ENCODE measurements around the gene MBNL2.

DNA sequence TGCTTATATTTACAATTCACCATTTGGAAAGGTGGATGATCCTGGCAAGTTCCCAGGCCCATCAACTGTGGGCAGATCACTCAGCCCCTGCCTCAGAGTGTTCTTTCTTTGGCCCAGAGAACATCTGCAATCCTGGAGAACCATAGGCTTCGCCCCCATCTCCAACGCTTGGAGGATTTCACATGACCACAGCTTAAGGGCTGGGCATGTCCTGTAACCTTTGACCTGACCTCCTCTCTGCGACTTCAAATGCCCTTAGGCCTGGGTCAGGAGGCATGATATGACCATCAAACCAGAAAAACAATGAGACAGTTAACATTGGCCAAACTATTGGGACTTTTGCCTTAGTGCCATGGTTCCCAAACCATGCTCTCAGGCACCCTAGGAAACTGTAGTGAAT is 7.2 kb upstream of the MBNL2 start:
- TF ChIP-seq, protein P1, sequence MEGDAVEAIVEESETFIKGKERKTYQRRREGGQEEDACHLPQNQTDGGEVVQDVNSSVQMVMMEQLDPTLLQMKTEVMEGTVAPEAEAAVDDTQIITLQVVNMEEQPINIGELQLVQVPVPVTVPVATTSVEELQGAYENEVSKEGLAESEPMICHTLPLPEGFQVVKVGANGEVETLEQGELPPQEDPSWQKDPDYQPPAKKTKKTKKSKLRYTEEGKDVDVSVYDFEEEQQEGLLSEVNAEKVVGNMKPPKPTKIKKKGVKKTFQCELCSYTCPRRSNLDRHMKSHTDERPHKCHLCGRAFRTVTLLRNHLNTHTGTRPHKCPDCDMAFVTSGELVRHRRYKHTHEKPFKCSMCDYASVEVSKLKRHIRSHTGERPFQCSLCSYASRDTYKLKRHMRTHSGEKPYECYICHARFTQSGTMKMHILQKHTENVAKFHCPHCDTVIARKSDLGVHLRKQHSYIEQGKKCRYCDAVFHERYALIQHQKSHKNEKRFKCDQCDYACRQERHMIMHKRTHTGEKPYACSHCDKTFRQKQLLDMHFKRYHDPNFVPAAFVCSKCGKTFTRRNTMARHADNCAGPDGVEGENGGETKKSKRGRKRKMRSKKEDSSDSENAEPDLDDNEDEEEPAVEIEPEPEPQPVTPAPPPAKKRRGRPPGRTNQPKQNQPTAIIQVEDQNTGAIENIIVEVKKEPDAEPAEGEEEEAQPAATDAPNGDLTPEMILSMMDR (conservative IDR thresholded peaks at IDR 0.05; ENCODE audit: low read depth, low read length): no peak
- TF ChIP-seq POLR2A (IDR thresholded peaks at IDR 0.05; ENCODE audit: low read depth, low read length): no peak
- TF ChIP-seq RFX5 (IDR thresholded peaks at IDR 0.05; ENCODE audit: low read depth, low read length): no peak
- no peak for TF ChIP-seq CEBPB (IDR thresholded peaks at IDR 0.05; ENCODE audit: low read depth, low read length)
- TF ChIP-seq, protein P2, sequence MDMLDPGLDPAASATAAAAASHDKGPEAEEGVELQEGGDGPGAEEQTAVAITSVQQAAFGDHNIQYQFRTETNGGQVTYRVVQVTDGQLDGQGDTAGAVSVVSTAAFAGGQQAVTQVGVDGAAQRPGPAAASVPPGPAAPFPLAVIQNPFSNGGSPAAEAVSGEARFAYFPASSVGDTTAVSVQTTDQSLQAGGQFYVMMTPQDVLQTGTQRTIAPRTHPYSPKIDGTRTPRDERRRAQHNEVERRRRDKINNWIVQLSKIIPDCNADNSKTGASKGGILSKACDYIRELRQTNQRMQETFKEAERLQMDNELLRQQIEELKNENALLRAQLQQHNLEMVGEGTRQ (IDR thresholded peaks at IDR 0.05; ENCODE audit: low read depth, low read length): no peak
- TF ChIP-seq SMC3 (IDR thresholded peaks at IDR 0.05; ENCODE audit: low read depth, low read length): no peak
- no peak for TF ChIP-seq RCOR1 (IDR thresholded peaks at IDR 0.05; ENCODE audit: insufficient replicate concordance, low read length)
- no peak for TF ChIP-seq RAD21 (IDR thresholded peaks at IDR 0.05; ENCODE audit: low read length)
- no peak for TF ChIP-seq NFE2L2 (IDR thresholded peaks at IDR 0.05; ENCODE audit: low read depth, low read length)

All from IMR-90 (cell line).